Myometrial cell (primary cell): Measurements from ENCODE around the gene TREML4. TPM values are rescaled to one million over a fixed set of nuclear protein-coding genes. Genes with fewer than 3 reads are reported as not detected.

Source experiments
- total RNA-seq: library from RNA; depleted of rRNA; stranded (reverse); fragments of >200 nt; gene quantifications from 2 replicates; pipeline ENCODE4 v1.2.3, GENCODE V29; 2015

Gene TREML4
- not detected in 2 replicates for total RNA-seq

DNA sequence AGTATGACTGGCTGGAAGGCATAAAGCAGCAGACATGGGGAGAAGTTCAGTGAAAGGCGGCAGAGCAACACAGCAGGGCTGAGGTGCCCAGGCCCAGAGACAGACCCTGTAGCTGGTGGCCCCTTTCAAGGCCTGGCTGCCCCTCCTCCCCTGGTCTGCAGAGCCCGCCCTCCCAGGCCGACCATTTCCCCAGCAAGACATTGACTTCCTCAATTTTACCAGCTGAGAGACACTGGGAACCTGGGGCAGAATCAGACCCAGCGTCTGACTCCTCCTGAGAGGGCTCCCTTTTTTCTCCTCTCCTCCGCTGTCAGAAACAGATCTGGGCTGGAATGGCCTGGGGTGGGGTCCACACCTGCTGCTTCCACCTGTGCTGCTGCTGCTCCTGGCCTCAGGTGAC, at the start of gene TREML4:
Gene TREML4, plus strand, starts transcription at position 254 of the 400 bp plus-strand sequence. Its CDS starts 79 bp downstream, at position 333.

GRCh38 chr6:41200901-41201763, 27.0 kb upstream of the TREML4 start, which contains the start of gene TREML2:
TREML2 (minus strand) TSS chr6:41201149; CDS start chr6:41201008, 141 bp downstream.

DNA sequence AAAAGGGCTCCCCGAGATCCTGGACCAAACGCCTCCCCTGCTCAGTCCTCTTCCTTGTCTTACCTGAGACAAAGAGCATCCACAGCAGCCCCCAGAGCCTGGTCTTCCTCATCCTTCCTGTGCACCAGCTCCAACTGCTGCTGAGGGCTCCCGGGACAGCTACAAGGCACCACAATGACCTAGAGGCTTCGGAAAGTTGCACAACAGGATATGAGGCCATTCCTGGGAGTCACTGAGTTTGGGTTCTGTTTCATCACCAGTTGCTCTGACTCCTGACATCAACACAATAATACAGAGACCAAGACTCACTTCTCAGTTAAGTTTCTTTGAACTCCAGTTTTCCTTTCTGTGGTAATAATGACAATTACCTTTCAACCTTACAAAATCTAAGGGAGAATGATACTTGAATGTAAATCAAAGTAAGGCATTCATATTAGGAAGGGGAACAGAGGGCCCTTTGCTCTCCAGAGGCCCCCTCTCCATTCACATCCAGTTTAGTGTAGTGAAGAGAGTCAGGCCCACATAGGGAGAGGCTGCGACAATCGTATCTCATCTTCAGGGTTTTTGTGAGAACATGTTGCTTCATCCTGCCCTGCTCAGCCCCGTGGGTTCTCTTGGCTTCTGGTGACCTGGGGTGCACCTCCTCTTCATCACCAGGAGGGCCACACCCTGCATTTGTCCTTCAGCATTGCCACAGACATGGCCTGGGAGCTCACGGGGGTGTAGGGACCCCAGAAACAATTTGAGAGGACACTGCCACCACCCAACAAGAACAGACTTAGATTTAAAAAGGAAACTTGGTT, 58.6 kb downstream of the TREML4 start, which contains the start of gene TREM1:
Gene TREM1, minus strand, starts transcription at position 139 of the 803 bp plus-strand sequence. Its CDS starts 27 bp downstream, at position 112.

Other genes starting within 250 kb of the TREML4 start
- gene UNC5CL, start 189.1 kb upstream of the TREML4 start, total RNA-seq = not detected in 2 replicates
- gene TSPO2, start 185.9 kb upstream of the TREML4 start, total RNA-seq = not detected in 2 replicates
- not detected in 2 replicates for gene APOBEC2, start 175.1 kb upstream of the TREML4 start, total RNA-seq
- 9.4 and 14.4 TPM in 2 replicates for gene OARD1, start 156.0 kb upstream of the TREML4 start, total RNA-seq
- 8.1 and 8.7 TPM in 2 replicates for gene NFYA, start 155.4 kb upstream of the TREML4 start, total RNA-seq
- gene TREML1, start 74.0 kb upstream of the TREML4 start, total RNA-seq = not detected in 2 replicates
- gene TREM2, start 65.2 kb upstream of the TREML4 start, total RNA-seq = not detected in 2 replicates
- gene TREML2, start 27.2 kb upstream of the TREML4 start, total RNA-seq = not detected in 2 replicates
- not detected in 2 replicates for gene TREM1, start 58.3 kb downstream of the TREML4 start, total RNA-seq
- gene NCR2, start 107.3 kb downstream of the TREML4 start, total RNA-seq = not detected in 2 replicates